ENCODE results near the gene EML1. TPM values are rescaled to one million over a fixed set of nuclear protein-coding genes. Genes with fewer than 3 reads are reported as not detected.
A peak's percentile ranks its signal among the peaks of the same experiment; 100 is the strongest.

Gene EML1
- total and polyA plus RNA-seq, 3 experiments from 2014 or later: 1.3 to 1.7 TPM; not detected in 1

- H3K27ac ChIP-seq (ENCODE audit: low read depth, low read length): no peak overlapping the region
- H3K9me3 ChIP-seq (ENCODE audit: low read length): no peaks in the 10 kb centered on the region
- POLR2A ChIA-PET: no interaction called here
- Mint-ChIP-seq H3K9me3 (peaks cover 0 to 2% (median 0%) of the 10 kb centered on the region in 5 donors), H3K4me1 (no peaks in the 10 kb centered on the region), H3K27me3 (peaks cover 14 to 58% of the 10 kb centered on the region in 2 donors), H3K4me3 (no peak overlapping the region), H3K36me3 (no peaks in the 10 kb centered on the region), H3K27ac (no peak overlapping the region)
- CTCF ChIA-PET: no interaction called here
- no peaks in the 10 kb centered on the region for H3K4me1 ChIP-seq (ENCODE audit: insufficient read depth, low read length)
- H3K27me3 ChIP-seq (ENCODE audit: insufficient read depth, low read length, poor library complexity, severe bottlenecking): peaks cover 16% of the 10 kb centered on the region
- DNase-seq: no peak
- H3K36me3 ChIP-seq (ENCODE audit: insufficient read depth, low read length): no peaks in the 10 kb centered on the region
- no peak overlapping the region for H3K4me3 ChIP-seq (ENCODE audit: low read length)
Measured at GRCh38 chr14:99878563-99878962, 85.3 kb downstream of the EML1 start.

GRCh38 chr14:99879401-99880295 is 86.4 kb downstream of the EML1 start:
- Histone ChIP-seq H3K27me3 (ENCODE audit: insufficient read depth, low read length, poor library complexity, severe bottlenecking) (peaks cover 16% of the 10 kb centered on the region), H3K36me3 (ENCODE audit: insufficient read depth, low read length) (no peaks in the 10 kb centered on the region), H3K4me1 (ENCODE audit: insufficient read depth, low read length) (no peaks in the 10 kb centered on the region), H3K9me3 (ENCODE audit: low read length) (no peaks in the 10 kb centered on the region), H3K4me3 (ENCODE audit: low read length) (no peak overlapping the region), H3K27ac (ENCODE audit: low read depth, low read length) (no peak overlapping the region)
- DNase-seq: no peak
- H3K27ac Mint-ChIP-seq: no peak overlapping the region
- no peak overlapping the region for H3K4me3 Mint-ChIP-seq
- peaks cover 0 to 2% (median 0%) of the 10 kb centered on the region in 5 donors for H3K9me3 Mint-ChIP-seq
- no peaks in the 10 kb centered on the region for H3K36me3 Mint-ChIP-seq
- CTCF ChIA-PET: no interaction called here
- POLR2A ChIA-PET: no interaction called here
- H3K4me1 Mint-ChIP-seq: no peaks in the 10 kb centered on the region
- H3K27me3 Mint-ChIP-seq: peaks cover 8 to 48% of the 10 kb centered on the region in 2 donors

DNA sequence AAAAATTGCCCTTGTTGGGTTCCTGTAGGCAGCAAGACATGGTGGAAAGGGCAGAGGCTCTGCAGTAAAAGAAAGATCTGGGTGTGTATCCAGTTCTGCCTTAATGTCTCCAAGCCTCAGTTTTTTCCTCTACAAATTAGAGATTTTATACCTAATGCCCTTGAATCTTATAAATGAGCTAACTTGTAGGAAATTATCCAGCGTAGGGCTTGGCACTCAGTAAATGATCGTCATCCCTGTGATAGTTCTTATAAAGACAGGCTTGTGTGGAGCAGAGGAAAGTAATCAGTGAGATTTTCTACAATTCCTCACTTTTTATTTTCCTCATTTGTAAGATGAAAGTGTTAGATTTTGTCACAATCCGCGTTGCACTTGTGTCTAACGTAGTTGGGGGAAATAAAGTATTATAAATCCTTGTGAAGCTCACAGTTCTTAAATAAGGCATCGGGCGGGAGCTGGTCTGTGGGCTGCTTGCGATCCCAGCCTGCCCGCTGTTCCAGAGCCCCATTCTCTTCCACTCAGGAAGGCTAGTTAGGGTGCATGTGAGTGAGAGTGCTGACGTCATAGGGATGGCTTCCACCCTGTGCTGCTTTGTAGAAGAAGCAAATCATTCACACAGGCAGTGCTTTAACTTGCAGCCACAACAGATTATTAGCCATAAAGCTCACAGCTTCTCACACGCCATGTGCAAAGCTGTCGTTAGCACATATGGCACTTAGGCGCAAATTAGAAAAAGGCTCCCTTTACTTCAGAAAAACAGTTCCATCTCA is 87.6 kb downstream of the EML1 start:
- Histone ChIP-seq H3K27ac (ENCODE audit: low read depth, low read length) (no peak overlapping the region), H3K4me1 (ENCODE audit: insufficient read depth, low read length) (no peaks in the 10 kb centered on the region), H3K36me3 (ENCODE audit: insufficient read depth, low read length) (no peaks in the 10 kb centered on the region), H3K4me3 (ENCODE audit: low read length) (no peak overlapping the region), H3K9me3 (ENCODE audit: low read length) (no peaks in the 10 kb centered on the region), H3K27me3 (ENCODE audit: insufficient read depth, low read length, poor library complexity, severe bottlenecking) (peaks cover 10% of the 10 kb centered on the region)
- Mint-ChIP-seq H3K27ac (no peak overlapping the region), H3K4me1 (no peaks in the 10 kb centered on the region), H3K9me3 (peaks cover 0 to 2% (median 0%) of the 10 kb centered on the region in 5 donors), H3K4me3 (no peak overlapping the region), H3K36me3 (no peaks in the 10 kb centered on the region), H3K27me3 (peaks cover 8 to 40% of the 10 kb centered on the region in 2 donors)
- POLR2A ChIA-PET: no interaction called here
- no peak for DNase-seq
- CTCF ChIA-PET: no interaction called here

GRCh38 chr14:99883866-99884650 is 90.8 kb downstream of the EML1 start:
- no peak overlapping the region for H3K27ac Mint-ChIP-seq
- POLR2A ChIA-PET: no interaction called here
- no peak overlapping the region for H3K4me3 ChIP-seq (ENCODE audit: low read length)

GRCh38 chr14:99884834-99885648 is 91.8 kb downstream of the EML1 start:
- Mint-ChIP-seq H3K9me3 (no peaks in the 10 kb centered on the region), H3K27ac (no peak overlapping the region), H3K4me1 (no peaks in the 10 kb centered on the region), H3K4me3 (no peak overlapping the region), H3K27me3 (peaks cover 7 to 8% of the 10 kb centered on the region in 2 donors), H3K36me3 (no peaks in the 10 kb centered on the region)
- Histone ChIP-seq H3K27me3 (ENCODE audit: insufficient read depth, low read length, poor library complexity, severe bottlenecking) (no peaks in the 10 kb centered on the region), H3K27ac (ENCODE audit: low read depth, low read length) (no peak overlapping the region), H3K36me3 (ENCODE audit: insufficient read depth, low read length) (no peaks in the 10 kb centered on the region), H3K9me3 (ENCODE audit: low read length) (no peaks in the 10 kb centered on the region), H3K4me3 (ENCODE audit: low read length) (no peak overlapping the region), H3K4me1 (ENCODE audit: insufficient read depth, low read length) (no peaks in the 10 kb centered on the region)
- peak in 2 of 5 donors; percentile 47 to 50 for DNase-seq
- CTCF ChIA-PET: interaction anchor here (0.7 to 3.3 kb wide), 6 partner anchors 9 to 202 kb away, joined by 3 to 11 read pairs (median 4); partner anchors contain the start of gene CYP46A1
- POLR2A ChIA-PET: no interaction called here

More at GRCh38 chr14:99883866-99884650, 90.8 kb downstream of the EML1 start:
- DNase-seq: no peak
- H3K36me3 ChIP-seq (ENCODE audit: insufficient read depth, low read length): no peaks in the 10 kb centered on the region
- no peaks in the 10 kb centered on the region for H3K27me3 ChIP-seq (ENCODE audit: insufficient read depth, low read length, poor library complexity, severe bottlenecking)
- CTCF ChIA-PET: interaction anchor here (0.7 to 3.3 kb wide), 5 partner anchors 8 to 202 kb away, joined by 3 to 11 read pairs (median 9); no protein-coding TSS in a partner anchor
- Mint-ChIP-seq H3K27me3 (peaks cover 7 to 16% of the 10 kb centered on the region in 2 donors), H3K4me1 (no peaks in the 10 kb centered on the region), H3K4me3 (no peak overlapping the region), H3K36me3 (no peaks in the 10 kb centered on the region), H3K9me3 (no peaks in the 10 kb centered on the region)
- H3K9me3 ChIP-seq (ENCODE audit: low read length): no peaks in the 10 kb centered on the region
- H3K4me1 ChIP-seq (ENCODE audit: insufficient read depth, low read length): no peaks in the 10 kb centered on the region
- H3K27ac ChIP-seq (ENCODE audit: low read depth, low read length): no peak overlapping the region

GRCh38 chr14:99885649-99885958 is 92.4 kb downstream of the EML1 start:
- Histone ChIP-seq H3K36me3 (ENCODE audit: insufficient read depth, low read length) (no peaks in the 10 kb centered on the region), H3K27ac (ENCODE audit: low read depth, low read length) (no peak overlapping the region), H3K4me3 (ENCODE audit: low read length) (no peak overlapping the region), H3K9me3 (ENCODE audit: low read length) (no peaks in the 10 kb centered on the region), H3K27me3 (ENCODE audit: insufficient read depth, low read length, poor library complexity, severe bottlenecking) (no peaks in the 10 kb centered on the region), H3K4me1 (ENCODE audit: insufficient read depth, low read length) (no peaks in the 10 kb centered on the region)
- H3K4me3 Mint-ChIP-seq: no peak overlapping the region
- H3K36me3 Mint-ChIP-seq: no peaks in the 10 kb centered on the region
- H3K27ac Mint-ChIP-seq: no peak overlapping the region
- peaks cover 4 to 7% of the 10 kb centered on the region in 2 donors for H3K27me3 Mint-ChIP-seq
- H3K9me3 Mint-ChIP-seq: no peaks in the 10 kb centered on the region
- ChIA-PET CTCF (interaction anchor here (0.8 to 2.0 kb wide), 4 partner anchors 11 to 202 kb away, joined by 3 to 11 read pairs (median 6); partner anchors contain the start of gene CYP46A1), POLR2A (no interaction called here)
- H3K4me1 Mint-ChIP-seq: no peaks in the 10 kb centered on the region
- DNase-seq: no peak

DNA sequence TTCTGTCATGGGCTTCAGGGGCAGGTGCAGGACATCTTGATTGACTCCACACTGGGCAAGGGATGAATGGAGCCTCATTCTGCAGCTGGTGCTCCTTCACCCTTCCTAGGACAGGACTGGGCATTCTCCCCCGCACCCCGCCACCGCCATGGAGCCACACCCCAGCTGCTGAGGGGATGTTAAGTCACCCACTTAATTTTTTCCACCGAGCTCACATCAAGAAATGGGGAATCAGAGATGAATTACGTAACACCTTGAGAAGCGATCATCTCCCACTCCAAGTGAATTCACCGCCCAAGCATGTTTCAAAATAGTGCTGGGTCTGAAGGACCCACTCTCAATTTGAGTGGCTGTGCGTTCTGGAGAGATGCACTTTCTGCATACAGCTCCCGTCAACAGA is 94.2 kb downstream of the EML1 start:
- H3K27ac Mint-ChIP-seq: no peak overlapping the region
- Histone ChIP-seq H3K4me1 (ENCODE audit: insufficient read depth, low read length) (no peaks in the 10 kb centered on the region), H3K36me3 (ENCODE audit: insufficient read depth, low read length) (no peaks in the 10 kb centered on the region), H3K4me3 (ENCODE audit: low read length) (no peak overlapping the region), H3K27me3 (ENCODE audit: insufficient read depth, low read length, poor library complexity, severe bottlenecking) (no peaks in the 10 kb centered on the region), H3K9me3 (ENCODE audit: low read length) (no peaks in the 10 kb centered on the region), H3K27ac (ENCODE audit: low read depth, low read length) (no peak overlapping the region)
- ChIA-PET CTCF (interaction anchor here (1.0 to 2.0 kb wide), 4 partner anchors 9 to 206 kb away, joined by 4 to 8 read pairs (median 4); no protein-coding TSS in a partner anchor), POLR2A (no interaction called here)
- no peak for DNase-seq
- no peak overlapping the region for H3K4me3 Mint-ChIP-seq
- H3K4me1 Mint-ChIP-seq: no peaks in the 10 kb centered on the region
- H3K36me3 Mint-ChIP-seq: no peaks in the 10 kb centered on the region
- peaks cover 3 to 7% of the 10 kb centered on the region in 2 donors for H3K27me3 Mint-ChIP-seq
- no peaks in the 10 kb centered on the region for H3K9me3 Mint-ChIP-seq
